COLO829 (cell line): Measurements from ENCODE around the gene CD37.
"Not testable (repeated sequence)": the region's sequence is repeated elsewhere in the genome, so short reads cannot be mapped to it uniquely, and the experiment has no call there.

Experiments
- DNase-seq: peaks from one replicate; pipeline ENCODE4 v3.0.0; 2012; ENCODE audit warnings: low spot score

CD37 gene

DNA sequence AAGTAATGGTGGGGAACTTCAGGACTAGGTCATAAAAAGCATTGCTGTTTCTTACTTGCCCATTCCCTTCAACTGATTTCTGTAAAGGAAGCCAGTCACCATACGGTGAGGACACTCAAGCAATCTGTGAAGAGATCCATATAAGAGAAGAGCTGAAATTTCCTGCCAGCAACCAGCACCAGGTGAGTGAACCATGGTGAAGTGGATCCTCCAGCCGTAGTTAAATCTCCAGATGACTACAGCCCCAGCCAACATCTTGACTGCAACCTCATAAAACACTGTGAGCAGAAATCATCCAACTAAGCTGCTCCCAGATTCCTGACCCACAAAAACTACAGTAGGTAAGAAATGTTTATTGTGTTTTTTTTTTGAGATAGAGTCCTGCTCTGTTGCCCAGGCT lies 6.5 kb upstream of the CD37 start:
- no peak for DNase-seq

DNA sequence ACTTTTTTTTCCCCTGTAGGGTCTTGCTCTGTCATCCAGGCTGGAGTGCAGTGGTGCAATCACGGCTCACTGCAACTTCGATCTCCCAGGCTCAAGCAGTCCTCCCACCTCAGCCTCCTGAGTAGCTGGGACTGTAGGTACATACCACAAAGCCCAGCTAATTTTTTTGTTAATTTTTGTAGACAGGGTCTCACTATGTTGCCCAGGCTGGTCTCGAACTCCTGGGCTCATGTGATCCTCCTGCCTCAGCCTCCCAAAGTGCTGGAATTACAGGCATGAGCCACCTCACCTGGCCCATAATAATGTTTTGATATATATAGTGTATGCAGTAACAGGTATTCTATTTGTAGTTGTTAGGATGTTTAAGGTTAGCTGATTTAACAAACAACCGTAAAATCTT lies 4.0 kb upstream of the CD37 start:
- not testable (repeated sequence) for DNase-seq

DNA sequence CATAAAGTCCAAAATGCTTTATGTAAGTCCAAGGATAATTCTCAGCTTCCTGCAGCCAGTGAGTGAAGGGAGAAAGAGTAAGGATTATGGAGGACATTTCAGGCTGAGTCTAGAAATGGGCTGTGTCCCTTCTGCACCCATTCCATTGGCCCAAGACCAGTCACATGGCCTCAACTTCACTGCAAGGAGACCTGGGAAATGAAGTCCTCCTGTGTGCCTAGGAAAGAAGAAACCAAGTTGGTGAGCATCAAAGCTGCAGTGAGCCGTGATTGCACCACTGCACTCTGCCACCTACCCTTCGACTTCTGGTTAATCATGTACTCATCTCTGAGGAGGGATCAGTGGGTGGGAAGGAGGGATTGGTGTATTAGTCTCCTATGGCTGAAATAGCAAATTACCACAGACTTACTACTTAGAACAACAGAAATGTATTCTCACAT lies 3.6 kb upstream of the CD37 start:
- peak; percentile 49 for DNase-seq

DNA sequence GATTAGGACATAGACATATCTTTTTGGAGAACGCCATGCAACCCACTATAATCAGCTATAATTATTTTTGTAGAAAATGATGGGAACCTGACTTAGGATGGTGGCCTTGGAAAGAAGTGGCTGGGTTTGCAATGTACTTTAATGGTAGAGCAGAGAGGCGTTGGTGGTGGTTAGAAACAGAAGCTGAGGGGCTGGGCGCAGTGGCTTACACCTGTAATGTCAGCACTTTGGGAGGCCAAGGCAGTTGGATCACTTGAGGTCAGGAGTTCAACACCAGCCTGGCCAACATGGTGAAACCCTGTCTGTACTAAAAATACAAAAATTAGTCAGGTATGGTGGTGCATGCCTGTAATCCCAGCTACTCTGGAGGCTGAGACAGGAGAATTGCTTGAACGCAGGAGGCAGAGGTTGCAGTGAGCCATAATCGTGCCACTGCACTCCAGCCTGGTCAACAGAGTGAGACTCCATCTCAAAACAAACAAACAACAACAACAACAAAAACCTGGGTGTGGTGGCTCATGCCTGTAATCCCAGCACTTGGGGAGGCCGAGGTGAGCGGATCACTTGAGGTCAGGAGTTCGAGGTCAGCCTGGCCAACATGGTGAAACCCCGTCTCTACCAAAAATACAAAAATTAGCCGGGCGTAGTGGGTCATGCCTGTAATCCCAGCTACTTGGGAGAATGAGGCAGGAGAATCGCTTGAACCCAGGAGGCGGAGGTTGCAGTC lies 2.4 kb upstream of the CD37 start:
- not testable (repeated sequence) for DNase-seq

DNA sequence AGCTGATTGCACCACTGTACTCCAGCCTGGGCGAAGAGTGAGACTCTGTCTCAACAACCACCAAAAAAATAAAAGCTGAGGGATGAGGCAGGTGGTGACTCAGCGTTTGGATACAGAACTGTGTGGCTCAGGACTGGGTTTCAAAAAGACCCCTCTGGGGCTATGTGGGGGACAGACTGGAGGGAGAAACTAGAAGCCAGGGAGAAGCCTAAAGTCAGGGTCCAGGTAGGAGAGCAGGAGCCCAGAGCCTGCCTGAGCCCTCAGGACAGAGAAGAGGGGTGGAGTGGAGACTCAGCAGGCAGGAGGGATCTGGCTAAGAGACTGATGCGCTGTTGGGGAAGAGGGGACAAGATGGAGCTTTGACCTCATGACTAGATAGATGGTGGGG lies 1.8 kb upstream of the CD37 start:
- DNase-seq, result no peak

DNA sequence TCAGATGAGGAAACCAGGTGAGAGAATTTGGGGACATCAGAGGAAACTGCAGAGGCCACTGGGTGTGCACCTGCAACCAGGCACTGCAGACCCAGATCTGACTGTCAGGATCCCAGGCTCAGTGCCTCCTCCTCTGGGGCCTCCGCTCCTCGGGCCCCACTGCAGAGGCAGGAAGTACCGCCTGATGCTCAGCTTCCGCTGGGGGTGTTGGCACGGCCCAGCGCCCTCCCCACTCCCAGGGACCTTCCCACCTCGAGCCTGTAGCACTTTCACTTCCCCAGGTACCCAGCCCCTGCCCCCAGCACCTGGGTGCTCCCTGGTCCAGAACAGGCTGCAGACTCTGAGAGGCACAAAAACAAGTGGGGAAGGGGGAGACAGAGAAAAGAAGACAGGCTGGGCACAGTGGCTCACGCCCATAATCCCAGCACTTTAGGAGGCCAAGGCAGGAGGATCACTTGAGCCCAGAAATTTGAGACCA lies 1.4 kb upstream of the CD37 start:
- DNase-seq, result no peak

DNA sequence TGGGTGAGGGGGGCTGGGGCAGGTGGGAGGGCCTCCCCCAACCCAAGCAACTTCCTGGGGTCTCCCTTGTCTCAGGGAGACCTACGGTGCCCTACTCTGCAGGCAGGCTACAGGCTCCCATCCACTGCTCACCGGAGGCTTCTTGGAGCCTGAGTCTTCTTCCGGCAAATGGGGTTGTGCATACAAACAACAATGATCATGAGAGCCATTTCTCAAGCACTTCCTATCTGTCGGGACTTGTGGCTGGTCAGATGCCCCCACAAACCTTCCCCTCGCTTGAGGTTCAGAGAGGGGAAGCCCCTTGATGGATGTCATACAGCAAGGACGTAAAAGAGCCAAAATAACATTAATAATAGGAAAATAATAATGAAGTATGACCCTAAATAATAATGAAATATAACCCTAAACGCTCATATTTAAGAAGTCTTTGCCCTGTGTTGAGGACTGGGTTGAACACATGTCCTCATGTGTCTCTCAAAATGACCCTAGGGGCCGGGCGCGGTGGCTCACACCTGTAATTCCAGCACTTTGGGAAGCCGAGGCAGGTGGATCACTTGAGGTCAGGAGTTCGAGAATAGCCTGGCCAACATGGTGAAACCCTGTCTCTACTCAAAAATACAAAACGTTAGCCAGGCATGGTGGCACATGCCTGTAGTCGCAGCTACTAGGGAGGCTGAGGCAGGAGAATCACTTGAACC lies 727 bp downstream of the CD37 start:
- no peak for DNase-seq

DNA sequence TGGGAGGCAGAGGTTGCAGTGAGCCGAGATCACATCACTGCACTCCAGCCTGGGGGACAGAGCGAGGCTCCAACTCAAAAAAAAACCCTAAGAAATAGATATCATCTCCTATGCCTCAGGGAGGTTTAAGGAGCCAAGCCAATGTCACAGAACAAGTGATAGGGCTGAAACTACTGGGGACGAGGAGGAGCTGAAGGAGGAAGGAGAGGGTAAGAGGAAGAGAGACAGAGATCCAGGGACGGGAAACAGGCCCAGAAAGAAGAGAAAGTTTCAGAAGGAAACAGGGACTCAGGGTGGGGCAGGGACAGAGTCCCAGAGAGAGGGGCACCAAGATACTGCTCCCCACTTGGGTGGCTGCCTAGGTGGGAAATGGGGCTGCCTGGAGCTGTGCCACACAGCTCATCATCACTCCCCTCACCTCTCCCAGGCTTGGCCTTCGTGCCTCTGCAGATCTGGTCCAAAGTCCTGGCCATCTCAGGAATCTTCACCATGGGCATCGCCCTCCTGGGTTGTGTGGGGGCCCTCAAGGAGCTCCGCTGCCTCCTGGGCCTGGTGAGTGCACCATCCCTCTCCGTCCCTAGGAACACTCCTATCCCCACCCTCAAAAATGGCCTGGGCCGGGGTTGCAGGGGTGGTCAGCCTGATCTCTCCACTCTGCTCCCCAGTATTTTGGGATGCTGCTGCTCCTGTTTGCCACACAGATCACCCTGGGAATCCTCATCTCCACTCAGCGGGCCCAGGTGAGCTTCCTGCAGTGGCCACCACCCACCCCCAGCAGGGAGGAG lies 1.5 kb downstream of the CD37 start:
- DNase-seq, result no peak

DNA sequence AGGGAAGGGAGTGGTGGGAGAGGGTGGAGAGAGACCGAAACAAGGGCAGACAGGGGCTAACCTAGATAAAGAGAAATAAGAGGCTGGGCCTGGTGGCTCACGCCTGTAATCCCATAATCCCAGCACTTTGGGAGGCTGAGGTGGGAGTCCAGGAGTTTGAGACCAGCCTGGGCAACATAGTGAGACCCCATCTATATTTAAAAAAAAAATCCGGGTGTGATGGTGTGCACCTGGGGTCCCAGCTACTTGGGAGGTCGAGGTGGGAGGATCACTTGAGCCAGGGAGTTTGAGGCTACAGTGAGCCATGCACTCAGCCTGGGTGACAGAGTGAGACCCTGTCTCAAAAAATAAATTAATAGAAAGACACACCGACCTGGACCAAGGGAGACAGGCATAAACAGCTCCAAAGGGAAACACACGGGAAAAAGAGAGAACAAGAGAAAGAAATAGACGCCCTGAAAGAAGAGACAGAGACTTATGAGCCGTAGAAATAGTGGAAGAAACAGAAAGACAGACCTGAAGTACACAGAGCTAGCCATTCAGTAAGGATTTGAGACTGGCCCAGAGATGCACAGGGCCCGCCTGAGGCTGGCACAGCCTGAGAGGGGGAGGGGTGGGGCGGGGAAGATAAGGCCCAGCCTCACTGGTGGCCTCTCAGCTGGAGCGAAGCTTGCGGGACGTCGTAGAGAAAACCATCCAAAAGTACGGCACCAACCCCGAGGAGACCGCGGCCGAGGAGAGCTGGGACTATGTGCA lies 2.2 kb downstream of the CD37 start:
- no peak for DNase-seq

DNA sequence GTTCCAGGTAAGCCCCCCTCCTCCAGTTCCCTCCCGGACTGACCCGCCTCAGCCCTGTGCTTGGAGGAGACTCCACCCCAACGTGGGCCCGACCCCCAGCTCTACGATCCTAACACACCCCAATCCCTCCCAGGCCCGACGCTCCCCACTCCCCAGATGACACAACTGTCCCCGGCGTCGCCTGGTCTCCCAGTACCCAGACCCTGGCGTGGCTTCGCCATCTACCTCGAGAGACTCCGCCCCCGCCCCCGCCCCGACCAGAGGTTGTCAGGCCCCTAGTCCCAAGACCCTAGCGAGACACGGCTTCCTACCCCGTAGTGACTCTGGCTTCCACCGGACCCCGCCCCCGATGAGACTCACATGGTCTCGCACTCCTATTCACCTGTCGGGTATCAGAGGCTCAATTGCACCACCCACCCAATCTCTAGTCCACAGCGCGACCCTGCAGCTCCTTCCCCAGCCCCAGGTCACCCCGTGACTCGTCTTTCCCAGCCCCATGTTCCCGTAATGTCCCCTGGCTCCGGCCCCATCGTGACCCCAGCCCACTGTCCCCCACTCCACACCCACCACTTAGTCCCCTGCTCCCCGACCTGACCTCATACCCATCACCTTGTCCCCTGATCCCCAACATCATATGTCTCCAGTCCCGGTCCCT lies 2.9 kb downstream of the CD37 start:
- no peak for DNase-seq

DNA sequence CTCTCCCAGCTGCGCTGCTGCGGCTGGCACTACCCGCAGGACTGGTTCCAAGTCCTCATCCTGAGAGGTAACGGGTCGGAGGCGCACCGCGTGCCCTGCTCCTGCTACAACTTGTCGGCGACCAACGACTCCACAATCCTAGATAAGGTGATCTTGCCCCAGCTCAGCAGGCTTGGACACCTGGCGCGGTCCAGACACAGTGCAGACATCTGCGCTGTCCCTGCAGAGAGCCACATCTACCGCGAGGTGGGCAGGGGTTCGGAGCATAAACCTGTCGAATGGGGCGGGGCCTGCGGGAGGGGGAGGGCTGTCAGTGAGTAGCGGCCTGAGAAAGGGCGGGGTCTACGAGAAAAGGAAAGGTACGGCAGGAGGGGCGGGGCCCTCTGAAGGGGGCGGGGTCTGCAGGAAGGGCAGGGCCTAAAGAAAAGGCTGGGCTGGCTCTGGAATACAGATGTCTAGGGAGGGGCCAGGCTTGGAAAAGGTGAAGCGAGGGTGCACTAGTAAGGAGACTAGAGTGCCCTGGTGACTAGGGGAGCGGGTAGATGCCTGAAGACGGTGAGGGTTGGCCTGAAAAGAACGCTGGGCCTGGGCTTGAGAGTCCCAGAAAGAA lies 3.6 kb downstream of the CD37 start:
- peak; percentile 60 for DNase-seq

DNA sequence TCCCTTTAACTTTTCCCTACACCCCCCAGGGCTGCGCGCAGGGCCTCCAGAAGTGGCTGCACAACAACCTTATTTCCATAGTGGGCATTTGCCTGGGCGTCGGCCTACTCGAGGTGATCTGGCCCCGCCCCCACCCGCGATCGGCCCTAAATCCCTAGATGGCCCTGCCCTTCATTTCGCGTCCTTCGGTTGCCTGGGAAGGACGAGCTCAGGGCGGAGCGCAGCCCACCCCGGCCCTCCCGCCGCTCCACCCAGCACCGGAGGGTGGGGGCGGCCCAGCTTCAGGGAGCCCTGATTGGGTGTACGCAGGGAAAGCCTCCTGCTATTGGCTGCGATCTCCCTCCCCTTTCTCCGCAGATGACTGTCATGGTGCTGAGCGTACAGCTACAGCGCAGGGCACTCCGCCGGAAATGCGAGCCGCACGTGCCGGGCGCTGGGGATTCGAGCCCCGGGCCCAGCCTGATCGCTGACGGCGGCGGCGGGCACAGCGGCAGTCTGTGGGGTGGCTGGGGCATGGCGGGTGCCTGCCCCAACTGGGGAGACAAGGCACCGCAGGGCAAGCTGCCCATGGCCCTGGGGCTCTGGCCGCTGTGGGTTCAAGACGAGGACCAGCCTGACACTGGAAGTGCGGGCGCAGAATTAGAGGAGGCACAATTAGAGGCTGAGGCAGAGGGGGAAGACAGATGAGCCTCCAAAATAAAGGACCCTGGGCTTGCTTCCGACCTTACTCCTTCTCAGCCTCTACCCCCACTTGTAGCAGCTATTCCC lies 4.3 kb downstream of the CD37 start:
- DNase-seq, result peak; percentile 81

DNA sequence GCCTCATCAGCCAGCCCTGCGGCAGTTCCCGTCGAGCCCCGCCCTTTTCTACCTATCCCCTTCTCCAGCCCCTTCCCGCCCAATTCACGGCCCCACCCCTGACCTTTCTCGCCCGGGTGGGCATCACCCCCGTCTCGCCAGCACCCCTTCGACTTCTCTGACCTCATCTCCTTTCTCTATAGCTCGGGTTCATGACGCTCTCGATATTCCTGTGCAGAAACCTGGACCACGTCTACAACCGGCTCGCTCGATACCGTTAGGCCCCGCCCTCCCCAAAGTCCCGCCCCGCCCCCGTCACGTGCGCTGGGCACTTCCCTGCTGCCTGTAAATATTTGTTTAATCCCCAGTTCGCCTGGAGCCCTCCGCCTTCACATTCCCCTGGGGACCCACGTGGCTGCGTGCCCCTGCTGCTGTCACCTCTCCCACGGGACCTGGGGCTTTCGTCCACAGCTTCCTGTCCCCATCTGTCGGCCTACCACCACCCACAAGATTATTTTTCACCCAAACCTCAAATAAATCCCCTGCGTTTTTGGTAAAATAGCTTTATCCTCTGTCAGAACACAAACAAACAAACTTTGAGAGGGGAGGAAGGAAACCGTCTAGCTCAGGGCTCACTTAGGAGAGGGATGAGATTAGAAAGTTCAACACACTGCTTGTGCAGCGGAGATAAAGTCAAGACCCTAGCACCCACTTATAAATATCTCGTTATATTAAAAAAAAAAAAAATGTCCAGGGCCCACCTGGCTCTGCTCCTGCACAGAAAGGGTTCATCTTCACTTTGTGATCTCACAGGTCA lies 5.1 kb downstream of the CD37 start:
- peak; percentile 85 for DNase-seq

DNA sequence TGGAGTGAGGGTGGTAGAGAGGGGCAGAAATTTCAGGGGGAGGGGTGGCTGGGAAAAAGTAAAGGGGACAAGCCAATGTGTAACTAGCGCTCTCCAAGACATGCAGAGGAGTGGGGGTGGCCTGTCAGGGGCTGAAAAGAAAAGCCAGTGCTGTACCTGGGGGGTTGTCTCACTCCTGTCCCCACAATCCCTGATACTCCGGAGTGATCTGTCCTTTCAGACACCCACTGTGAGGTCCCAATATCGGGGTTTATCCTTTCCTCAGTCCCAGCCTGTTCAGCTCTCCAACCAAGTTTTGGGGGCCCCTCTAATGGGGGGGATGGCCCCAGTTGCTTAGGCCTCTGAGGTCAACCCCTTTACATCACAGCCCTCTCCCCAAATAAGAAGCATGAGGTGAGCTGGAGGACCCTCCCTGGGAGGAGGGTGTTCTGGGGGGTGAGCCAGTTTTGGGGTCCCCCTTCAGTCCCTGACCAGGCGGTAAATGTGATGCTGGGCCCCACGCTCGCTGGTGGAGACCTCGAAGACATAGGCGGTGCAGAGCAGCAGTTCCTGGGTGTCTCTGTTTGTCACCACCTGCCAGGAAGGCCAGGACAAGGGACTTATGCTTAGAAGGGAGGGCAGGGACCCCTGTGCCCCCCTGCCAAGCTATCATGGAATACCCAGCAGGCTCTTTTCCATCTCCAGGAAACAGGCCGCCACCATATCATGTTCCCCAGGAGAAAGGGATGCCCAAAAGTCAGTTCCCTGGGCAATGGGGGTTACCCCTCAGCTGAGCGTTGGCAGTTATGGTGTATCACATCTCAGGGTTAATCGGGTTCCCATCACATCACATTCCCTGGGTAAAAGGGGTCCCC lies 5.9 kb downstream of the CD37 start:
- no peak for DNase-seq

DNA sequence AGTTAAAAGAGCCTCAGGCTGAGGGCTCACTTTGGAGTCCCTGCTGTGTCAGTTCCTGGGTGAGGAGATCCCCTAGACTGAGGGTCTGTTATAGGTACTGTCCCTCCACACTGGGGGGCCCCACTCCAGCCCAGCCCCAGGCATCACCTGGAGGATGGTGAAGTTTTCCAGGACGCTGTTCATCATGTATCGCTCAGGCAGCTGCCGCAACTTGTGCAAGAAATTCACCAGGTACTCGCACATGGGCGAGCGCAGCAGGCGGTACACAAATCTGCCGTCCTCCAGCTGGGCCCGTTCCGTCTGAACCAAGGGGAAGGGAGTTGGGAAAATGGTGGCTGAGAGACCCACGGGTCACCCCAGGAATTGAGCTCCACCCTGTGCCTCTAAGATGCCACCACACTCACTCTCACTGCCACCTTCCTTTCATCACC lies 7.1 kb downstream of the CD37 start:
- DNase-seq, result no peak

DNA sequence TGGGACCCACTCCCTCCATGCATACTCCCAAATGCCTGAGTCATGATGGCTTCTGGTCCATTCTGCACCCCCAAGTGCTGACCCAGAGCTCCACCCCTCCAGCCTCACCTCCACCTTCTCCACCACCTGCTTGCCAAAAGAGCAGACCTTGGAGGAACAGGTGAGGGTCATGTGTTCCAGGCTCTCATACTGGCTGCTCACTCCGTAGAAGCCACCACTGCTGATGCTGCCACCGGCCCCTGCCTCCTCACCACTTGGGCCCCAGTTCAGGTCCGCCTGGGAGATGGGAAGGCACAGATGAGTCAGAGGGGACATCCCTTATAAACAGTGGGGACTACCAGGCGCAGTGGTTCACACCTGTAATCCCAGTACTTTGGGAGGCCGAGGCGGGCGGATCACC lies 7.9 kb downstream of the CD37 start:
- no peak for DNase-seq

DNA sequence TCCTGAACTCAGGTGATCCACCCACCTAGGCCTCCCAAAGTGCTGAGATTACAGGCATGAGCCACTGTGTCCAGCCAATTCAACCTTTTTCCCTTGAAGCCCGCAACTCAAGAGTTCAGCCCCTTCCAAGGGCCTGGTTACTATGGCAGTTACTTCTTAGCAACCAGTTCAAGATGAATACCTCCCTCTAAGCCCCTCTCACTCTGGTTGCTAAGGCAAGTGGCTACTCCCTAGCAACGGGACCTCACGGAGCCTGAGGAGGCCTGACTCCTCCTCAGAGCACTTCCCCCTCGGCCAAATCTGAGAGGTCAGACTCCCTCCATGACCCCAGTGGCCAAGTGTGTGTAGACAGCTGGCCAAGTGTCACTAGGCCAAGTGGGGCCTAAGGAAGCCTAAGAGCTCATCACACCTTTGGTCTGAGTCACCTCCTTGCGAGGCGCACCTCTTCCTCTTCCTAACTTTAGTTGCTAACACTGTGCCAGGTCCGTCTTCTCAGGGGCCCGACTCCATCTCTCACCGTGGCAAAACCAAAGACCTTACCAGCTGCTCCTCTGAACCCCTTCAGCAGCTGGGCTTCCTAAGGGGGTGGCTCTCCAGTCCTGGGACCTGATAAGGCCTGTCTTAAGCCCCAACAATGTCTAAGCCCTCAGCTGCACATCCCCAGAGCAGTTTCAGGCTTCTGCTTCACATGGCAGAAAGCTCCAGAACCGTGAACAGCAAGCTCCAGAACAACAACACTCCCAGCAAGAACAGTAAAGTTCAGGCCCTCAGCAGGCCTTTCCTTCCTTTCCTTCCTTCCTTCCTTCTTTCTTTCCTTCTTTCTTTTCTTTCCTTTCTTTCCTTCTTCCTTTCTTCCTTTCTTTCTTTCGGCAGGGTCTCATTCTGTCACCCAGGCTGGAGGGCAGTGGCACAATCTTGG lies 9.6 kb downstream of the CD37 start:
- DNase-seq, result no peak
